DND-41 (cell line): ENCODE results near the gene PRICKLE3.

Experiments
- CTCF ChIP-seq: IDR thresholded peaks from 2 replicates; pipeline ENCODE4 v1.5.1; 2012; ENCODE audit warnings: borderline replicate concordance, low read length, moderate library complexity, mild to moderate bottlenecking; ENCODE audit not compliant: poor library complexity, severe bottlenecking; ENCODE audit errors: extremely low read depth
- EZH2 ChIP-seq: IDR thresholded peaks from 3 replicates; pipeline ENCODE4 v1.6.1; 2012; ENCODE audit warnings: borderline replicate concordance, low read depth, mild to moderate bottlenecking, moderate library complexity, low read length, inconsistent platforms; ENCODE audit not compliant: severe bottlenecking

DNA sequence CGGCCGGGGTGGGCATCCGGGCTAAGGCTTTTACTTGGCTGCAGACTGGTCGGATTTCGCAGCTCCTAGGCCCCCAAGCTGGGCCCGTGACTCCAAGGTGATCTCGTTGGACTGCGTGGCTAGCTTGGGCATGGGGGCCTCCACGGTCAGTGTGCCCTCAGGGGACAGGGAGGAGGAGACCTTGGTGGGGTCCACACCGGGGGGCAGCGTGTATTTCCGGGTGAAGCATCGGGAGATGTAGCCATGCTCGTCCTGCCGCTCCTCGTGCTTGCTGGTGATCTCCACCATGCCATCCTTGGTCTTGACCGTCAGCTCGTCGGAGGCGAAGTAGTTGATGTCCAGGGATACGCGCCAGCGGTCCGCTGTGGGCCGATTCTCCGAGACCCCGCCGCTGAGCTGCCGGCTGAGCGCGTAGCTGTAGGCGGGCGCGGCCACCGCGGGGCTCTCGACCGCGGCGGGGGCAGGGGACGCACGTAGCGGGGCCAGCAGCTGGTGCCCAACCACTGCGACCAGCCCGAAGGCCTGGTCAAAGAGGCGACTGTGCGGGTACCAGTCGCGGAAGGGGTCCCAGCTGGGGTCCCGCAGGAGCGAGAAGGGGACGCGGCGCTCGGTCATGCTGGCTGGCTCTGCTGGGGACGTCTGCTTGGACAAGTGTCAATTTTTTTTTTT lies 47.8 kb upstream of the PRICKLE3 start:
- TF ChIP-seq CTCF (no peak), EZH2 (no peak)
